ENCODE measurements around the gene RFESD. TPM values are rescaled to one million over a fixed set of nuclear protein-coding genes. Genes with fewer than 3 reads are reported as not detected.

The RFESD gene
- total and polyA plus RNA-seq, 2 of the 4 experiments (the other 2 are of a cell fraction) = 1.5 to 2.7 TPM

DNA sequence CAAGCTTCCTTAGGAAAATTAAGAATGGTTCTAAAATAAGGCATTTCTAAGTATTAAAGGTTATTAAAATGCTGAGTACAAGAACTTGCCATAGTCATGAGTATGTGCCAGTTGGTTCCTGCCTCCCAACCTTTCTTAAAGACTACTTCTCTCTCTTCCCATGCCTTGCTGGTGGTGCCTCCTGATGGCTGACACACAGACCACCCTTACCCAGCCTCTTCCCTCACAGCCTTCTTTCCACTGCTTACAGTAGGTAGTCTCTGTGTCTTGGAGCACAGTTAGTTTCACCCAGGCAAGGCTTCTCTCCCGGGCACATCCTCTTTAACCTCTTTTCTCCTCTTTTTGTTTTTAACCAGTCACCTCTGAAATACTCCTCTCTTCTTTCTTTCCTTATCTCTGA lies 47.3 kb upstream of the RFESD start:
- no peak for TF ChIP-seq POLR2A (IDR thresholded peaks at IDR 0.05; ENCODE audit: low read depth, low read length)

More for the DNA sequence above, 47.3 kb upstream of the RFESD start:
- Histone ChIP-seq H3K27me3 (ENCODE audit: control insufficient read depth, insufficient read depth, low read length) (no peaks in the 10 kb centered on the region), H3K36me3 (ENCODE audit: control insufficient read depth, insufficient read depth, low read length) (peaks cover 2% of the 10 kb centered on the region; the same call in 1 of the 2 replicates), H3K14ac (replicated peaks; ENCODE audit: low read depth, low read length) (peak overlapping the region; percentile 69), H2AFZ (replicated peaks; ENCODE audit: low read length, poor library complexity) (peak overlapping the region; percentile 53), H2BK5ac (ENCODE audit: low read depth, low read length, poor library complexity, severe bottlenecking) (peak overlapping the region; percentile 48), H3K18ac (ENCODE audit: low read depth, low read length) (peak overlapping the region; percentile 15; the same call in 1 of the 2 replicates), H3K9ac (ENCODE audit: low read depth, low read length) (no peak overlapping the region), H3K4me1 (ENCODE audit: control insufficient read depth, insufficient read depth, low read length) (peaks cover 3% of the 10 kb centered on the region; the same call in 1 of the 2 replicates), H4K8ac (ENCODE audit: low read depth in 2 of 2, low read length in 2 of 2) (peak overlapping the region in 1 of 2 experiments; percentile 89; a peak in 2 of 4 replicates), H3K23ac (ENCODE audit: low read depth, low read length) (peak overlapping the region; percentile 54; the same call in 1 of the 2 replicates), H3K79me1 (ENCODE audit: low read depth in 1 of 2, low read length in 2 of 2) (peaks cover 16 to 25% of the 10 kb centered on the region in 2 experiments), H2AK5ac (ENCODE audit: low read depth, low read length) (peak overlapping the region; percentile 95; the same call in 1 of the 2 replicates), H4K91ac (ENCODE audit: insufficient read depth, low read depth, low read length) (peak overlapping the region; percentile 67; the same call in 1 of the 2 replicates), H2BK20ac (ENCODE audit: low read depth, low read length) (peak overlapping the region; percentile 66; the same call in 1 of the 2 replicates), H3K4ac (ENCODE audit: low read depth, low read length) (peak overlapping the region; percentile 92), H2BK15ac (ENCODE audit: low read depth, low read length) (peak overlapping the region; percentile 63; the same call in 1 of the 3 replicates), H3K27ac (ENCODE audit: insufficient read depth, low read length) (no peak overlapping the region), H4K20me1 (ENCODE audit: insufficient read depth, low read length) (no peaks in the 10 kb centered on the region), H3K4me3 (ENCODE audit: insufficient read depth, low read depth, low read length) (no peak overlapping the region), H2BK120ac (ENCODE audit: low read depth, low read length) (peak overlapping the region; percentile 83), H2AK9ac (replicated peaks; ENCODE audit: low read depth, low read length, poor library complexity) (no peak overlapping the region), H3K9me3 (ENCODE audit: control insufficient read depth, insufficient read depth, low read length) (no peaks in the 10 kb centered on the region), H3K4me2 (ENCODE audit: low read depth, low read length) (no peak overlapping the region), H4K5ac (ENCODE audit: low read depth, low read length) (peak overlapping the region; percentile 69; the same call in 1 of the 2 replicates), H3K9me1 (ENCODE audit: insufficient read depth, low read length) (peaks cover 8% of the 10 kb centered on the region), H3K56ac (ENCODE audit: extremely low read depth, insufficient read depth, low read length) (no peak overlapping the region)
- intact Hi-C loops (cut with micrococcal nuclease) (no loop called here), dilution Hi-C loops (cut with HindIII; ENCODE audit: low sequenced_read_pairs, unreplicated experiment) (no loop called here), in situ Hi-C loops (cut with MboI; ENCODE audit: low sequenced_read_pairs) (no loop called here)
- ChIA-PET POLR2A (ENCODE audit: unreplicated experiment) (no interaction called here), CTCF (no interaction called here)
- BruUV-seq (replicated peaks) = no TSS peak
- DNase-seq (no peak), ATAC-seq (ENCODE audit: low read depth) (no peak)
- WGBS, 2 experiments (ENCODE audit: extremely low coverage in 2 of 2, insufficient read length in 1 of 2) = no CpG with 5 or more reads among the region's 1 CpG

Measured in IMR-90 (cell line).